Measurements from ENCODE around the gene BTD.

The BTD gene

DNA sequence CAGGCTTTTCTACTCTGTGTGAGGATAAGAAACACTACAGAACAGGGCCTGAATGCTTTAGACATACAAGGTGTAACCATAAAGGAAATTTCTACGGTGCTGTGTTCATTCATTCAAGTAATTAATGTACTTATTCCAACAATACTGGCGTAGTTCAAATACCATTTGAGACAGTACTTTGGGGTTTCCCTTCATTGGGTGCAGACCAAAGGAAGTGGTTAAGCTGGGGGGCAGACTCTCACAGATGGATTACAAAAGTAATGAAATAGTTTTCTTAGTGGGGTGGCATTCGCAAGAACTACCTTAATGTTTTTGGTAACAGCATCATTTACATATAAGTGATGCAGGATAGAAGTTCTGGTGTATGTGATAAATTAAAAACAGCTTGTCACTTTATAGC, 65.9 kb downstream of the BTD start:
- no peak for DNase-seq (ENCODE audit: low read depth)

DNA sequence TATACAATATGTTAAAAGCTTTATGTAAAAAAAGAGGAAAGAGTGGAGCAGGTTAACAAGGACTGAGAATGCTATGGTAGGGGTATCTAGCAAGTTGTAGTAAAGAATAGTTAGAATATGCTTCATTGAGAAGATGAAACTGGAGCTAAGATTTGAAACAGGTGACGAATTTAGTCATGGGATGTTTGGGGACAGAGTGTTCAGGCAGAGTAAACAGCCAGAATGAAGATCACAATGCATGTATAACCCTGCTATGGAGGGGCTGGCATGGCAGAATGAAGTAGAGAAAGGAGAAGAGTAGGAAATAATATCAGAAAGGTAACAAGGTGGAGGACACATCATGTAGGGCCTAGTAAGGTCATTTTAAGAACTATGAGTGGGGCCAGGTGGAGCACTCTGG, 72.0 kb downstream of the BTD start:
- no peak for DNase-seq (ENCODE audit: low read depth)

DNA sequence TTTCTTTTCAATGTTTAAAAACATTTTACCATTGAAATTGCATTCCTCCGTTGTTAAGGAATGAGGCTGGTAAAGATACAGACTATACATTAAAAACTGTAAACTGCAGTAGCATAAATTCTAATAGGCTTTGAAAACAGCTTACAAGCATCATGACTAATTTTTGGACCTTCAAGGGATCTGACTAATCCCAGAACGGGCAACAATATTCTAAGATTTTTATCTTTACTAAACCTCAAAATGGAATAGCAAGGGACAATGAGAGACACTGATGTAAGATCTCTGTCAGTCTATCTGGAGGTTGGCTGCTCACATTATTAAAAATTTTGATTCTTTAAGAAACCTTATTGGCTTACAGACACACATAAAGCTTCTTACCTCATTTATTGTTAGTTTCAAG, 74.7 kb downstream of the BTD start:
- no peak for DNase-seq (ENCODE audit: low read depth)

DNA sequence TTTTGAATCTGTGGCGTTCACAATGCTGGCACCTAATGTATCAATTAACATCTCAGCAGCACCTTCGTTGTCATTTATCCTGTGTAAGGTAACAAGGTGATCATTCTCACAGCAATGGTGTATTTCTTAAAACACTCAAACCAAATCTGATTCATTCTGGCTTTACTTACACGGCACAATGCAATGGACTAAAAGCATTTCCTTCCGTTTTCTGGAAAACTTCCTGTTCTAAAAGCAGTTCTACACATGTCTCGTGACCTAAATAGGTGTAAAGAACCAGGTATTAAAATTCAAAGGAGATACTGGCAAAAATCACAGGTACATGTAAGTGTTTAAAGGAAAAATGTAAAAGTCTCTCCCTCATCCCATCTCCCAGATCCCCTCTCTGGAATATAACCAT, 77.8 kb downstream of the BTD start:
- no peak for DNase-seq (ENCODE audit: low read depth)

DNA sequence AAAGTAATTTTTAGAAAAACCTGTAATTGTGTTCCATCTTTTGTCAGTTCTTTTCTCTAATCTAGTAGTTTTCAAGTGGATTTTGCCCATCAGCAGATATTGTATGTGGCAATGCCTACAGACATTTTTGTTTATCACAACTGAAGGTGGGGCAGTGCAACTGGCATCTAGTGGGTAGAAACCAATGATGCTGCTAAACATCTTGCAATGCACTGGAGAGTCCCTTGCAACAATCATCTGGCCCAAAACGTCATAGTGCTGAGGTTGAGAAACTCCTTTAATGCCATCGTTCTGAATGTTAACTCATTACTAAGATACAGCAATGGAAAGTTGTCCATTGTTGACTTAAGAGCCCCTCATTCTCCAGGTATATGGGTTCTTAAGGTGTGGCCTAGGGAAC, 80.1 kb downstream of the BTD start:
- no peak for DNase-seq (ENCODE audit: low read depth)

DNA sequence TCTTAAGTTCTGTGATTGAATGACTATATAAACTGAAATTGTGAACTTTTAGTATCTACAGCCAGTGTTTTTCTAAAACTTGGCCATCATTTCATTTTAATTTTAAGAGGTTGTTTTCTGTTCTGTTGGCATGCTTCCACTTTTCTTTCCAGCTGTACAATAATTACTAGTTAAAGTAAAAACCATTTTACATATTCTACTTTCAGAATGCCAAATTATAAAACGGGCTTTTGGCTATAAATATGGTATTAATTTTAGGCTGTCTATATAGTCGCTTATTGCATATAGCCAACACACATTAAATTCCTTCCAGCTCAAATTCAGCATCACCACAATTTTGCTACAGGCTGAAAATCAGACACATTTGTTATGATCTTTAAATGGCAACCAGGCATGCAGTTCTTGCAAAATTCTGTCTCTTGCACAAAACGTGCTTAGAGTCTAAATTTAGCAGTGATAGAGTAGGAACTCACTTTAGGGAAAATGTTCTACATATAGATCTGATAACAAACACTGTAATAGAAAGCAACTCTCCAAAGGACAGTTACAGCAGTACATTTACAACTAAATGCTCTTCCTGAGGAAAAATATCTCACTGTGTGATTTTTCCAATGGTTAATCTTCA, 81.1 kb downstream of the BTD start:
- peak; percentile 35 for DNase-seq (ENCODE audit: low read depth)

DNA sequence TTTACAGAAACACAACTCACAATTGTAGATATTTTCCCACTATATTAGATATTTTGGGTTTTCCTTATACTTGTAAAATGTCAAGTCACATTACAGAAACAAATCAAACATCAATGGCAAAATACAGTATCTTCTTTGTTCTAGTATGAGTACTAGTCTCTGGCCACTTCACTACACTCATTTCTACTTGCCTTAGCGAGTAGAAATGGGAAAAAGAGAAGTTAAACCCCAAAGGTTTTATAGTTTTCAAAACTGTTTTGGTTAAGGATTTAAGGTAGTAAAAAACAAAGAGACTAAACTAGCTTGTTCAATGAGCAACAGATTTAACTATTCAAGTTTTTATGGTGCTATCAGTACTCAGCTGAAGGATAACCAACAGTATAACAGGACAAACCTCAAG, 81.7 kb downstream of the BTD start:
- DNase-seq (ENCODE audit: low read depth) = no peak

DNA sequence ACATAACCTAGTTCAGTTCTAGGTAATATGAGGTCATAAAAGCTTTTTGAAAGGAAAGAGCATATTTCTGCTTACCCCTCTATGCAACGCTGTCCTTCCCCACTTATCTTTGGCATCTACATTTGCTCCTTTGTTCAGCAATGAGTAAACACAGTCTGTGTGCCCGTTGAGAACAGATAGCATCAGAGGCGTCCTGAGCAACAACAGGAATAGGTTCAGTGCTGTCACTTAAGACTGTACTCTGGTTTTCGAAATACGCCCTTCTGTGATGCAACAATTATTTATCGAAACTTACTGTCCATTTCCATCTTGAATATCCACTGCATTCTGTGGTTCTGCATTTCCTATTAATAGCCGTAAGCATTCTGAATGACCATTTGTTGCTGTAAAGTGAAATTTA, 84.4 kb downstream of the BTD start:
- DNase-seq (ENCODE audit: low read depth) = no peak

DNA sequence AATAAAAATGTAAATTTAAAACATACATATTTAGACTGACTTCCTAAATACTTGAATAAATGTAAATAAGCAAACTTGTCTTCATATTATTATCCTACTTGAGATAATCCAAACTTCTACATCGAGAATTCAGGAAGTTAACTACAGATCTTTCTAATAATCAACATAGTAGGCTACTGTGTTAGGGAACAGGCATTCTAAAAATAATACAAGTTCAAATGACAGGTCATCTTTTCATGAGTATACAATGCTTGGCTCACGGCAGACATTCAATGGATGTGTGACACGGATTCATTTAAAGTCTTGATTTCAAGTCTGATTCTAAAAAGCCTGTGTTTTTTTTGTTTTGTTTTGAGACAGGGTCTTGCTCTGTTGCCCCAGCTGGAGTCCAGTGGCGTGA, 88.7 kb downstream of the BTD start:
- DNase-seq (ENCODE audit: low read depth) = no peak

DNA sequence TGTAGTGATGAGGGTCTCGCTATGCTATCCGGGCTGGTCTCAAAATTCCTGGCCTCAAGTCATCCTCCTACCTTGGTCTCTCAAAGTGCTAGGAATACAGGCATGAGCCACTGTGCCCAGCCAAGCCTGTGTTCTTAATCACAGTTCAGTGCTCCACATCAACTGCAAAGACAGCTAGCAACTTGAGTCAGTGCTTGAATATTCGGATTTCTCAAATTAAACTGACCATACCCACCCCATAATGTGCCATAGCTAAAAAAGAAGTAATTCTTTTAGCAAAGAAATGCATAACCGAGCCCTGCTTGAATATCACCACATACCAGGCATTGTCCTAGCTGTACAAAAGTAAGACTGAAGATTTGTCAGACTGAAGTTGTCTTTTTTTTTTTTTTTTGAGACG, 89.2 kb downstream of the BTD start:
- DNase-seq (ENCODE audit: low read depth) = no peak

DNA sequence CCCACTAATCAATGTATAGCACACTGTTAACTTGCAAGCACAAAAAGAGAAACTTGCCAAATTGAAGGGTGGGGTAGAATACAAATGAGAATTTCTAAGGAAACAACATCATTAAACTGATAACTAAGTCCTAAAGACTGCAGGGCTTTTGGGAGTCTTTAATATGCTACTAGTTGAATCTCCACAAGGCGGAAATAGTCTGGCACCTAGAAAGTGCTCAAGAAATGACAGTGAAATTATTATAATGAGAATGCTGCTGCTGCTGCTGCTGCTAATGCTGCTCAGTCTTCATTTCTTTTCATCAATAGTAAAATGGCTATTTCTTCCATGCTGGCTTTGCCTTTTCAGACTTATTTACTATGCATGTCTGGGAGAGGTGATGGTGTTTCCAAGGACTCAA, 91.8 kb downstream of the BTD start:
- no peak for DNase-seq (ENCODE audit: low read depth)

DNA sequence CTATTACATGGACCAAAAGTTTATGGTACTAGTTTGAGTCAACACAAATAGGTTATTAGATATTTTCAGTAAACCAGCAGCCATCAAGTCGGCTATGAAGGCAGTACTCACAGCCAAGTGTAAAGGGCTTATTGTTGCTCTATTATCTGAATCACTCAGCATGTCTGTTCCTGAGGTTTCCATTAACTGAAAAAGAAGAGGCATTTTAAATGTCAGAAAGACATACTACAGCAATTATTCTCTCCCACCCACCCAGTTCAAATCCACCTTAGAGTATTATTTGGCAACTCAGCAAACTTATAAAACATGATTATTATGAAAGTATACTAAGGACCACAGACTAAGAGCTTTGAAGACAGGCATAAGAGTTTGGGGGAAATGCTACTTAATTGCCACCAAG, 93.1 kb downstream of the BTD start:
- no peak for DNase-seq (ENCODE audit: low read depth)
